GM19238 (cell line): ENCODE results near the gene SLC35E1.
"Not testable (repeated sequence)": the region's sequence is repeated elsewhere in the genome, so short reads cannot be mapped to it uniquely, and the experiment has no call there.

ENCODE experiments used
- DNase-seq: peaks from one replicate; pipeline ENCODE4 v3.0.0; 2011; ENCODE audit warnings: low spot score; ENCODE audit not compliant: insufficient read length

Gene SLC35E1

GRCh38 chr19:16522559-16523377 lies 49.4 kb downstream of the SLC35E1 start:
- no peak for DNase-seq

DNA sequence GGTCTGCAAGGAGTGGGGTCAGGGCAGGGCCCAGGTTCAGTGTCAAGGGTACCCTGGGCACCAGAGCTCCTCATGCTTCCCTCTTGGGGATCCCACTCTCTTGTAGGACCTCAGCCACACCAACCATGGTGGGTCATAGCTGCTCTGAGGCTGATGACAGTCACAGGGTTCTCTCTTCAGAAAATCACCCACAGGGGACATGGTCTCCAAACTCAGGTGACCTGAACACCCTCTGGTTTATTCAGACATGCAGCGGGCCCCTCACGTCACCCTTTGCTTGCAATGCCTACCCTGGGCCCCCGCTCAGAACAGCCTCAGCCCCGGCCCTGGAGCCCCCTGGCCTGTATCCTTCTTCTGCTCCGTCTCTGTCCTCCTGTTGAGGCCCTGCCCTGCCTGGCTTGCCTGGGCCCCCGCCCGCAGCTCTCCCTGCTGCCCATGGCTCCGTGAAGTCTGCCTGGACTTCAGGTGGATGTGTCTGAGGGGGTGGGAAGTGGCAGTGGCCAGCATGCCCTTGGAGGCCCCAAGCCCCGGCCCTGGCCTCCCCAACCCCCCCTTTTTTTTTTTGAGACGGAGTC lies 50.4 kb downstream of the SLC35E1 start:
- no peak for DNase-seq

GRCh38 chr19:16520986-16521624 lies 51.1 kb downstream of the SLC35E1 start:
- DNase-seq, result no peak

DNA sequence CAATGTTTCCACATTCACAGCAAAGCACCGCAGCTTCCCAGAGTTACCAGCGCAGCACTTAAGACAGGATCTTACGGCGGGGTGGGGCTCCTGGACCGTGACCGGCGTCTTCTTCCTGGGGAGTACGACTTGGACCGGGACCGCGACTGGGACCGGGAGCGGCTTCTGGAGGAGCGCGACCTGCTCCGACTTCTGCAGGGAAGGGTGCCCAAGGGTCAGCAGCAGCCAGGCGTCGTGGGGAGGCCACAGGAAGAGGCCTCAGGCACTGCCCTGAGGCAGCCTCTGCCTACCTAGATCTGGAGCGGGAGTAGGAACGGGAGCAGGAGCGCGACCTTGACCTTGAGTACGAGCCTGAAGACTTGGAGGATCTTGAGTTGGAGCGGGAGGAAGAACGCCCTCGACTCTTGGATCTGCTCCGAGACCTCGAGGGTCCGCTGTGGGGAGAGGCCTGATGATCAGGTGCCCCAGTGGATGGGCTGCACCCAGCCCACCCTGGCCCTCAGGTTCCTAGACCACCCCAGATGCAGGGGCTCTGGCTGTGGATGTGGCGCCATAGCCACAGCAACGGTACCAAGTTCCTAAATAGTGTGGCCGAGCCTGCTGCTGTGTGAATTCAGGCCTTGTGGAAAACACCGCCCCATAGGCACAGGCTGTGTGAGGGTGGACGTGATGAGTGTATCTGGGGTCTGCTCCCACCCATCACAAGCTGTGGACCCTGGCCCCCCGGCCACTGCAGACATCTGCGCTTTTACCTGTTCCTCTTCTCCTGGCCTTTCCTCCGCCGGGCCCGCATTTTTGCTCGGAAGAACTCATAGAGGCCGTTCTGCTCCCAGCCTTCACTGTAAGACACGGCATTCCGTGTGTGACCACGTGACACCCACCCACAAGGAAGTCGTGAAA lies 51.9 kb downstream of the SLC35E1 start:
- DNase-seq, result no peak

DNA sequence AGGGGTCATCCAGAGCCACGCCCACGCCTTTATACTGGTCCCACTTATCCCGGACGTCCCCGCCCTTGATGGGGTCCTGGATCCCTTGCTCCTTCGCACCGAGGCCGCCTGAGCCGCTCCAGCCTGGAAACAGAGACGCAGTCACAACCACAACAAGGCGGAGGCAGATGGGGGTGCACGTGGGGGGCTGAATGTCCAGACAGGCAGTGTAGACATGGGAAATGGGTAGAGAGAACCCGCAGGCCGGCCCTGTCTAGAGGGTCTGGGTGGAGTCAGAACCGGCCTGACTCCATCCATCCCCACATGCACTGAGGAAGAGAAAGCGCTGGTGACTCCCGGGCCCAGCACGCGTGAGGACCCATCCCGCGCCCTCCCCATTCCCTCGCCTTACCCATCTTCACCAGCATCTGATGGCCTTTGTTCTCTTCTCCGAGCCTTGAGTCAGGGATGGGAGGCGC lies 53.0 kb downstream of the SLC35E1 start:
- no peak for DNase-seq

GRCh38 chr19:16518483-16519229 lies 53.6 kb downstream of the SLC35E1 start:
- no peak for DNase-seq

DNA sequence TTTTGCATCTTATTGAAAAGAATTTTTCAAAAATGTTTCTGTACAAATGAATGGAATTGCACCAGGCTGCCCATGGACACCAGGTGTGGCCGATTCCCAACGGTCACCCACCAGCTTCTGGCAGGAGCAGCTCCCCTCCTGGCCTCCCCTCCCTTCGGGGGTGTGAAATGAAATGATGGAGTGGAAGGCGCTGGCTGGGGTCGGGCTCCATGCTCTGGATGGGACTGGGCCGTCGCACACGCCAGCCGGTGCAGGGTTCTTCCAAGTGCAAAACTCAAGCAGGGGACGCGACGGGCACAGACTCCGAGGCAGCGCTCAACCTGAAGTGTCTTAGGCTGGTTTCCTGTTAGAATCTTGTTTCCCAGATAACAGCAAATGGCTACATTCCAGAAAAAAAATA lies 54.2 kb downstream of the SLC35E1 start:
- no peak for DNase-seq

GRCh38 chr19:16516923-16517610 lies 55.1 kb downstream of the SLC35E1 start:
- no peak for DNase-seq

- DNase-seq, result no peak
Measured at GRCh38 chr19:16516381-16516780, 55.8 kb downstream of the SLC35E1 start.

- DNase-seq, result no peak
Measured at GRCh38 chr19:16514383-16515019, 57.7 kb downstream of the SLC35E1 start.

- DNase-seq, result not testable (repeated sequence)
Measured at GRCh38 chr19:16512611-16513010, 59.6 kb downstream of the SLC35E1 start.

- DNase-seq, result no peak
Measured at GRCh38 chr19:16509141-16510061, 62.8 kb downstream of the SLC35E1 start.

DNA sequence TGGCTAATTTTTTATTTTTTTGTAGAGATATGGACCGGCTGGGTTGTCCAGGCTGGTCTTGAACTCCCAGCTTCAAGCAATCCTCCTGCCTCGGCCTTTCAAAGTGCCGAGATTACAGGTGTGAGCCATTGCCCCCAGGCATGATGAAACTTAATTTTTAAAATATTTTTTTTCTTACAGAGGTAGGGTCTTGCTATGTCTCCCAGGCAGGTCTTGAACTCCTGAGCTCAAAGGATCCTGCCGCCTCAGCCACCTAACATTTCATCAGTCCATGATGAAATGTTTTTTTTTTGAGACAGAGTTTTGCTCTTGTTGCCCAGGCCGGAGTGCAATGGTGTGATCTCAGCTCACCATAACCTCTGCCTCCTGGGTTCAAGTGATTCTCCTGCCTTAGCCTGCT lies 63.7 kb downstream of the SLC35E1 start:
- no peak for DNase-seq

- DNase-seq, result no peak
Measured at GRCh38 chr19:16506961-16507360, 65.3 kb downstream of the SLC35E1 start.

DNA sequence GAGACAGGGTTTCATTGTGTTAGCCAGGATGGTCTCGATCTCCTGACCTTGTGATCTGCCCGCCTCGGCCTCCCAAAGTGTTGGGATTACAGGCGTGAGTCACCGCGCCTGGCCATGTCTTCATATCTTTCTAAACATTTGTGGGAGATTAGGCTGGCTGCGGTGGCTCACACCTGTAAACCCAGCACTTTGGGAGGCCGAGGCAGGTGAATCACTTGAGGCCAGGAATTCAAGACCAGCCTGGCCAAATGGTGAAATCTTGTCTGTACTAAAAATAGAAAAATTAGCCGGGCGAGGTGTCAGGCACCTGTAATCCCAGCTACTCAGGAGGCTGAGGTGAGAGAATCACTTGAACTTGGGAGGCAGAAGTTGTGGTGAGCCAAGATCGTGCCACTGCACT lies 66.1 kb downstream of the SLC35E1 start:
- DNase-seq, result not testable (repeated sequence)

- no peak for DNase-seq
Measured at GRCh38 chr19:16504271-16504670, 67.9 kb downstream of the SLC35E1 start.
